ENCODE results near the gene ST8SIA1.
"Not testable (repeated sequence)": the region's sequence is repeated elsewhere in the genome, so short reads cannot be mapped to it uniquely, and the experiment has no call there.

Gene ST8SIA1

DNA sequence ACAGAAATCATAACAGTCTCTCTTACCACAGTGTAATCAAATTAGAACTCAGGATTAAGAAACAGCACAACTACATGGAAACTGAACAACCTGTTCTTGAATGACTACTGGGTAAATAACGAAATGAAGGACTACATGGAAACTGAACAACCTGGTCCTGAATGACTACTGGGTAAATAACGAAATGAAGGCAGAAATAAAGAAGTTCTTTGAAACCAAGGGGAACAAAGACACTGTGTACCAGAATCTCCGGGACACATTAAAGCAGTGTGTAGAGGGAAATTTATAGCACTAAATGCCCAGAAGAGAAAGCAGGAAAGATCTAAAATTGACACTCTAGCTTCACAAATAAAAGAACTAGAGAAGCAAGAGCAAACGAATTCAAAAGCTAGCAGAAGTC lies 185.2 kb downstream of the ST8SIA1 start:
- not testable (repeated sequence) for DNase-seq

DNA sequence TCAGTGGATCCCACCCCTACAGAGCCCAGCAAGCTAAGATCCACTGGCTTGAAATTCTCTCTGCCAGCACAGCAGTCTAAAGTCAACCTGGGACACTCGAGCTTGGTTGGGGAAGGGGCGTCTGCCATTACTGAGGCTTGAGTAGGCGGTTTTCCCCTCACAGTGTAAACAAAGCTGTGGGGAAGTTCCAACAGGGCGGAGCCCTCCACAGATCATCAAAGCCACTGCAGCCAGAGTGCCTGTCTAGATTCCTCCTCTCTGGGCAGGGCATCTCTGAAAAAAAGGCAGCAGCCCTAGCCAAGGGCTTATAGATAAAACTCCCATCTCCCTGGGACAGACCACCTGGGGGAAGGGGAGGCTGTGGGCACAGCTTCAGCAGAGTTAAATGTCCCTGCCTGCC lies 187.8 kb downstream of the ST8SIA1 start:
- peak; percentile 21 for DNase-seq

Measured in effector CD4-positive, alpha-beta T cell (primary cell).